NCI-H2107 treated with DMSO at 0.1 percent for 48 hours (cell line): ENCODE data around the gene KIF25.

ENCODE experiments used
- DNase-seq: peaks from one replicate; lab custom pipeline; 2025; ENCODE audit not compliant: unreplicated experiment; lab: John Stamatoyannopoulos, UW

Gene KIF25

DNA sequence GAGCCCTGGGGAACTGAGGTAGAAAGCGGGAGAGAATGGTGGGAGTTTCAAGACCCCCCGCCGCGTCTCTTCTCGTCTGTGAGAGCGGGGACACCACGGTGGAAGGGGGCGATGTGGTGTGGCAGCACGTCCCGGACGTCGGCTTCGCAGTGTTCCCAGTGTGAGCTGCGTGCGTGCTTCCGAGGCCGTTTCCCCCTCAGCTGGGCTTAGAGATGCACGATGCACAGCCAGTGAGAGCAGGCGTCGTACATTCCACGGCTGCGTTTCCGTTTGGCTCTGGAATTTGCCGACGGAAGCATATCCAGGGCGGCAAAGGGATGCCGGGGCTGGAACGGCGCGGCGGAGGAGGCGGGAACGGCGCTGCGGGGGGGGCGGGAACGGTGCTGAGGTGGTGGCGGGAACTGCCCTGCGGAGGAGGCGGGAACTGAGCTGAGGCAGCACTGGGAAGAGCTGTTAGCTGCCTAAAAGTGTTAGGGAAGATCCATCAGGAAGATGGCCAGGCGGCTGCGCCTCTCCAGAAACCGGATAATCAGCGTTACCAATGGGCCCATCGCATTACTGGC, 37.7 kb downstream of the KIF25 start:
- no peak for DNase-seq

DNA sequence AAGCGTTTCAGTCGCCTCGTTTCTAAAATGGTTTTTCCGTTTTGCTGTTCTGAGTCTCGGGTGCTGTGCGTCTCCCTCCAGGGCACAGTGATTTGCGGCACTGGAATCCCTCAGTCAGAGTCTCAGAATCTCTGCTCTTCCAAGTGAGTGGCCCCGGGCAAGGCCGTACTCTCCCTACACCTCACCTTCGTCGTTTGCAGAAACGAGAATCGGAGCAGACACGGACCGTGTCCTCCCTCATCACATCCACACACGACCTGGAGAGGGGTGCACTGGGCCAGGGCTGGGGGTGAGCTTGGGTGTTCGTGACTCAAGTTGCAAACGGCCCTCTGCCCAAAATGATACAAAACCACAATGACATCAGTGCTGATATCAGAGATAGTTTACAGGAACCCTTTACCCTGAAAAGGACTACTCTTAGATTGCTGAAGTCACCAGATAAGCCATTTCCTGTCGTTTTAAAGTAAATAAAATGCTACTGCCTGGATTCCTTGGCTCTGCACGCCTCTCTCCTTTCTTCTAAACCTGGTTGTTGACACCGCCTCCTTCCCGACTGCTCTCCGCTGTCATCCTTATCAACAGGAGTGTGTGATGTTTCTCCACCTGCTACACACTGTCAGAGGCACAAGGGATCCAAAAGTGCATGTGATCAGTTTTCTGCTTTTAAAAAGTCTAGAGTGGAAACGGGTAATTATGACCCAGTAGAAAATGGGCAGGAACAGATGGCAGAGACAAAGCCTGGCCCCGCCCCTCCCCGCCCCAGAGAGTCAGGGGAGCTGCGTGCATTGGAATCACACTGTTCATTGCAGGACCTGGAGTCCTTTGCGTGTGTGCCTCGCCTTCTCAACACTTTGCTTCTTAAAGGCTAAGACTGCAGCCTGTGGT, 38.4 kb downstream of the KIF25 start:
- DNase-seq: no peak

DNA sequence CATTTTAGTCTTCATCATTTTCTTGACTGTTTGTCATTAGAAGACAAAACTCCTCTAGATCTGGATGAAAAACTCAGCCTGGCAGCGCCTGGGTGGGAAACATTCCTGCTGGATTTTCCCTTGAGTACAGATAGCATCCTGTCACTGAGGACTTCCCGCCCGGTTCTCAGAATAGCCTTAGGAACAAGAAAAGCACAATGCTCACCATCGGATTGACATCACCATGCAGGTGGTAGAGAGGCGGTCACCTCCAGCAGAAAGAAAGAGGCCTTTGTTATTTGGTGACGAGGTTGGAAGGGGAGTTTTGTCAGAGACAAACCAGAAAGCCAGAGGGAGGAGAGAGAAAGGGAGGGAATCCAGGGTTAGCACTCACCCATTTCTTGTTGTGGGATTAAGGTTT, 39.8 kb downstream of the KIF25 start:
- DNase-seq: no peak

DNA sequence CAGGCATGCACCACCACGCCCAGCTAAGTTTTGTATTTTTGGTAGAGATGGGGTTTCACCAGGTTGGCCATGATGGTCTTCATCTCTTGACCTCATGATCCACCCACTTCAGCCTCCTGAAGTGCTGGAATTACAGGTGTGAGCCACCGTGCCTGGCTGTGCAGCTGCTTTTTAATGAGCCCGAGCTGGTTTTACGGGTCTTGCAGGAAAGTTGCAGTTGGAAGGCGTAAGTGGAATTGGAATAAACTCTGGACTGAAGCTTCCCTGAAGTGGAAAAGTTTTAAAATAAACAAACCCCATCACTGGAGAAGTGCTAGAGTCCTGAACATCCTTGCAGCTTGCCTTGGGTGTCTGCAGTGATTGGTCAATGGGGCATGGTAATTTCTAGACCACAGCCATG, 40.4 kb downstream of the KIF25 start:
- DNase-seq: no peak

DNA sequence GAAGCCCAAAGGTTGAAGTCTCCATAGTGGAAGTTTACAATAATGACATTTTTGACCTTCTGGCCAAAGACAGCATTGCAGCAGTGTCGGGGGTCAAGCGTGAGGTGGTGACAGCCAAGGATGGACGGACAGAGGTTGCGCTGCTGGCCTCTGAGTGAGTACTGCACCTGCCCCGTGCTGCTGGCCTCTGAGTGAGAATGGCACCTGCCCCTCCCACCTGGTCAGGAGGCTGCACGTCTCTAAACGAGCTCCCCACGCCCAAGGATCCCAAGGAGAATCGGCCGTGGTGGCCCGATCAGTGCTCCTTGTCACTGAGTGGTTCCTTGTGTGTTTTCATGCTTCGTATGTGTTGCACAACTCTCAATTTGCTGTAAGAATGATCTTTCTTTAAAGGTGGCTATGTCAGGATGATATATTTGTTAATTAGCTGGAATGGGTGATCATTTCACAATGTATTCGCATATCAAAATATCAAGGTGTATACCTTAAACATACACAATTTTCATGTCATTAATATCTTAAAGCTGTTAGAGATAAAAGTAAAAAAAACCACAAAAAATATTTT, 41.2 kb downstream of the KIF25 start:
- DNase-seq: no peak

DNA sequence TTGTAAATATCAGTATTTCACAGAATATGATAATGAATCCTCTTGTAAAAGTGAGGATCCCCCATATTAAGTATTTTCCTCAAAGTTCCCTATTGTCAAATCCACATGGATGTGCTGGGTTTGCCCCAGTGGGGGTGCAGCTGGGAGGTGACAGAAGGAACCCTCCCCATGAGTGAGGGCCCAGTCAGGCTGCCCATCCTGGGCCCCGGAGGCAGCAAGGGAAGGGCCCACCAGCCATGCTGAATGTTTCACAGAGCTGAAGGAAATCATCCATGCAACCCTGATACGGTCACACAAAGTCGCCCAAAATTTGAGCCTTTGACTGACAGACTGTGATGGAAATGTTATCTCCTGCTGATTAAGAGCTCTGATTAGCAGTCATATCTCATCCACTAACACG, 41.8 kb downstream of the KIF25 start:
- no peak for DNase-seq

DNA sequence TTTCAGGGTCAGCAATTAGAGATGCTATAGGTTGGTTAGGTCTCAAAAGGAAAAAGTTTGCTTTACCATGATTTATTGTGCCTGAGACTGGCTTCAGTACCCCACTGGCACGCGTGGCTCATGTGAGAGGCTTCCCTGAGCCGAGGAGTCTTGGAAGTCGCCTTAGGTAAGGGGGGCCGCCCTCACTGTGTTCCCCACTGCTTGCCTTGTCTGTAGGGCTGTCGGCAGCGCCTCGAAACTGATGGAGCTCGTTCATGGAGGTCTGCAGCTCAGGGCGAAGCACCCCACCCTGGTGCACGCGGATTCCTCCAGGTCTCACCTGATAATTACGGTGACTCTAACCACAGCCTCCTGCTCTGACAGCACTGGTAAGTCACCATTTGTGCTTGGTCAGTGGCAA, 42.4 kb downstream of the KIF25 start:
- DNase-seq: no peak

DNA sequence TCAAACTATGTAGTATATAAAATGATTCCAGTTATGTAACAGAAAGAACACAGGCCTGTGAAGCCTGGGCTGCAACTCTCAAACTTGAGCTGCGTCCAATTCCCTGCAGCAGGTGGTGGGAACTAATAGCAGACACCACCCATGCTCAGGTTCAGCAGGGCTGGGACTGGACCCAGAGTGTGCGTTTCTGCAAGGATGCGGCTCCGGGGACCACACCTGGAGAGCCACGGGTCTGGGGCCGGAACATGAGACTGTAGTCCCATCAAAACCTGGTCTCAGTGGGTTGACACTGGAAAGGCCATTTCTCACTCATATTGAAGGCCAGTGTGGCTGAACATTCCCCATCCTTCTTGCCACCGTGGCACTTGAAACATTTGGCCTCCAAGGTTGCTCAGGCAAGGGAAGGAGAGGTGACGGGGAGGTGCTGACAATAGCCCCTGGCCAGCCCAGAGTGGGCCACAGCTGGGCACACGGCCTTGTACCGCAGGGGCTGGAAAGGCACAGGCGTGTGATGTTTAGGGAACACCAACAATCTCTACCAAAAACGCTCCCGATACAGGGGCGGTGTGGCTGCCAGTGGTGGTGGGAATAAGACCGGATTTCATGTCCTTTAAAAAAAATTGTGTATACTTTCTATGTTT, 43.5 kb downstream of the KIF25 start:
- no peak for DNase-seq

DNA sequence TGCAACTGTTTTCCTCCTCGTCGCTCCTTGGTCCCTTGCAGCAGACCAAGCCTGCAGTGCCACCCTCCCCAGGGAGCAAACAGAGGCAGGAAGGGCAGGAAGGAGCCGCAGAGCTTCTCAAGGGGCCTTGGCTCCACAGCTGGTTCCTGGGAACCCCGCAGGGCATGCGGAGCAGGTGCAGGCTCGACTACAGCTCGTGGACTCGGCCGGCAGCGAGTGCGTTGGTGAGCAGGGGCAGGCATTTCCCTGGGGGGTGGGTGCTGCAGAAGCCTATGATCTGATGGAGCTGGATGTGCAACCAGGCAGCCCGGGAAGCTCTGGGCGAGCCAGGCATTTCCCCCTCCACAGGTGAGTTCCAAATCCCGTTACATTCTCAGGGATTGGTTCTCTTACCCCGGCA, 44.5 kb downstream of the KIF25 start:
- no peak for DNase-seq

DNA sequence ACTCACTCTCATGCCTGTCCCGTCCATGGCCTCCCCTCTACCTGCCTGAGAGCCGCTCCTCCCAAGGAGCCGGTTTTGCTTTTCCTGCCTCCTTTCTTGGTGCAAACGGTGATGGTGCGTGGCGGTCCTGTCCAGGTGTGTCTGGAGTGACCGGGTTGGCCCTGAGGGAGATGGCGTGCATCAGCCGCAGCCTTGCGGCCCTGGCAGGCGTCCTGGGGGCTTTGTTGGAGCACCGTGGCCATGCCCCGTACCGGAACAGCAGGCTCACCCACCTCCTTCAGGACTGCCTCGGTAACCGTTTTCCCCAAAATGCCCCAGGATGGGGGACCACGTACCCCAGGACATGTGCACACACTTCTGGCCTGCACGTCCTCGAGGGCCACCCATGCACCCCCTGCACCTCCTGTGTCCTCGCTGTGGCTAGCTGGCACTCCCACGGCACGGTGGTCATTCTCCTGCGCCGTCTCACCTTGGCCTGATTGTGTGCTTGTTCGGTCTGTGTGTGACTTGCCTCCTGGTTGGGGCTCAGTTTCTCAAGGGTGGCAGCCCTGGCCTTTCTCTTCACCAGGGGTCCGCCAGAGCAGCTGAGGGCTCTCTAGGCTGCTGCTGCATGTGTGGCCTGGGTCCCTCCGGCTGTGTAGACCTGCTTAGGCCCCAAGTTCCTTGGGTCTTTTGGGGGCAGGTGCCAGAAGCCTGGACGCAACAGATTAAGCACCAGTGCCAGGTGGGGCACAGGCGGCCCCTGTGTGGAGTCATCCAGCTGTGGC, 45.1 kb downstream of the KIF25 start:
- no peak for DNase-seq

DNA sequence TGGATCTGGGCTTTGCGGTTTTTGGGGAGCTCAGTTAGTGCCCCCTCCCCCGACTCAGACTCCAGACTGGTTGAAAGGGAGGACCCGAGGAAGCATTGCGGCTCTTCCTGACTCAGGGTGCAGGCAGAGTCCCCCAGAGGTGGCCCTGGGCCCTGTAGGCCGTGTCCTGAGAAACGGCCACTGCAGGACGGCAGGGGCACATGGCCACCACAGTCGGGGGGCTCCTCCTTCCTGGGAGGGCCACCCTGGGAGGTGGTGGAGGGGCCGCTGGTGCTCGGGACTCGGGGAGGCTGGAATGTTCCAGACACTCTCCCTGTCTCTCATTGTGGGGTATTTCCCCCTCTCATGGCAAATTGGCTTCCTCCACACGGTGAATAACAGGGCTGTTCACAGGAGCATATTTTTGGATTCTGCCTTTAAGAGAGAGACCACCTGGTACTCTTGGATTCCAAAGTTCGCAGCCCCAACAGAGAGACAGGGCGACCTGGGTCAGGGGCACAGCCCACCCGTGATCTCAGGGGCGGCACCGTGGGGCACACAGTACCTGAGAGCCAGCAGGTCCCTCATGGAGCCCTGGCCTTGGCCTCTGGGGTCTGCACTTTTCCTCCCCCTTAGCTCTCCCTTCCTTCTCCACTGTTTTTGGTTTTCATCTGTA, 45.8 kb downstream of the KIF25 start:
- no peak for DNase-seq

DNA sequence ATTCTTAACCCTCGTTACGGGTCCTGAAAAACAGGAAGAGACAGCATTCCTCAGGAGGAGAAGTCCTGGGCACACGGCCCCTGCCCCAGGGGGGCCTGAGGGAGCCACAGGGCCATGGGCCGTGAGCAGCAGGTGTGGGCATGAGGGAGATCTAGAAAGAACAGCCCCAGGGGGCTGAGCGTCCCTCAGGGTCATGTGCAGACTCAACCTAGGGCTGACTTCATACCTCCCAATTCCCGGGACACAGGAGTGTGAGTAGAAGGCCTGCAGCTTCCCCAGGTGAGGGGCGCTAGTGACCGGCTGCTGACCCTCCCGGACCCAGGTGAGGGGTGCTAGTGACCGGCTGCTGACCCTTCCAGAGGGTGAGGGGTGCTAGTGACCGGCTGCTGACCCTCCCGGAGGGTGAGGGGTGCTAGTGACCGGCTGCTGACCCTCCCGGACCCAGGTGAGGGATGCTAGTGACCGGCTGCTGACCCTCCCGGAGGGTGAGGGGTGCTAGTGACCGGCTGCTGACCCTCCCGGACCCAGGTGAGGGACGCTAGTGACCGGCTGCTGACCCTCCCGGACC, 46.5 kb downstream of the KIF25 start:
- no peak for DNase-seq

DNA sequence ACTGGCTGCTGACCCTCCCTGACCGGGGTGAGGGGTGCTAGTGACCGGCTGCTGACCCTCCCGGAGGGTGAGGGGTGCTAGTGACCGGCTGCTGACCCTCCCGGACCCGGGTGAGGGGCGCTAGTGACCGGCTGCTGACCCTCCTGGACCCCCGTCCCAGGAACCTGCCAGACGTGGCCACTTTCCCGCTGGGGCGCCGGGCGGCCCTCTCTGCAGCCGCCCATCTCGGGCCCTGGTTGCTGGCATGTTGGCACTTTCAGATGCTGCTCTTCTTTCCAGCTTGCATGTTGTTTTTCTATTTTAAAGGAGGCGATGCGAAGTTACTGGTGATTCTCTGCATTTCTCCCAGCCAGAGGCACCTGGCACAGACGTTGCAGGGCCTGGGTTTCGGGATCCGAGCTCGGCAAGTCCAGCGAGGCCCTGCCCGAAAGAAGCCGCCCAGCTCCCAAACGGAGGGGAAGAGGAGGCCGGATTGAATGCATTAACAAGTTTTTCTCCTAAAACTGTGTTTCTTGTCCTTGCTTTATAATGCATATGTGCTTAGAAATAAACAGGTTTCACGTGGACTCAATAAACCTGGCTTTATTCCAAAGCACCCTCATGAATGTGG, 47.2 kb downstream of the KIF25 start:
- DNase-seq: no peak

DNA sequence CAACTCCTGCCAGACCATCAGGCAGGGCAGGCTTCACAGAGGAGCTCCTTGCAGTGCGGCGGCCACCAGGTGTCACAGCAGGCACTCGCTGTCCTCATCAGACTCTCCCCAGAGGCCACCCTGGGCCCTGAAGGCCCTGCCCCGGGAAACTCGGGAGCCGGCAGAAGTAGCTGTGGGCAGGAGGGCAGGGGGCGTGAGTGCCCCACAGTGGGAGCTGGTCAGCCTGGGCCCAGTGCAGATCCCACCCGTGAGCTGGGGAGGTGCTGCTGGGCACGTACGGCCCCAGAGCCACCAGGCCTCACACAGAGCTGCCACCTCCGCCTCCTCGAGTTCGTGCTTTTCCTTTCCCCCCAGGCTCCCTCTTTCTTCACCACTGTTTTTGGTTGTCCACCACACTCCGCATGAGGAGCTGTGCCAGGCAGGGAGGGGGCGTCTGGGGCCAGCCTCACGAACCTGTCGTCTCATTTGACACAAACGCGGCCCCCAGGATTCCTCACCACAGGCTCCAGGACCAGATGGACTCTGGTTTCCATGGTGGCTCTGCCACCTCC, 47.7 kb downstream of the KIF25 start:
- no peak for DNase-seq

DNA sequence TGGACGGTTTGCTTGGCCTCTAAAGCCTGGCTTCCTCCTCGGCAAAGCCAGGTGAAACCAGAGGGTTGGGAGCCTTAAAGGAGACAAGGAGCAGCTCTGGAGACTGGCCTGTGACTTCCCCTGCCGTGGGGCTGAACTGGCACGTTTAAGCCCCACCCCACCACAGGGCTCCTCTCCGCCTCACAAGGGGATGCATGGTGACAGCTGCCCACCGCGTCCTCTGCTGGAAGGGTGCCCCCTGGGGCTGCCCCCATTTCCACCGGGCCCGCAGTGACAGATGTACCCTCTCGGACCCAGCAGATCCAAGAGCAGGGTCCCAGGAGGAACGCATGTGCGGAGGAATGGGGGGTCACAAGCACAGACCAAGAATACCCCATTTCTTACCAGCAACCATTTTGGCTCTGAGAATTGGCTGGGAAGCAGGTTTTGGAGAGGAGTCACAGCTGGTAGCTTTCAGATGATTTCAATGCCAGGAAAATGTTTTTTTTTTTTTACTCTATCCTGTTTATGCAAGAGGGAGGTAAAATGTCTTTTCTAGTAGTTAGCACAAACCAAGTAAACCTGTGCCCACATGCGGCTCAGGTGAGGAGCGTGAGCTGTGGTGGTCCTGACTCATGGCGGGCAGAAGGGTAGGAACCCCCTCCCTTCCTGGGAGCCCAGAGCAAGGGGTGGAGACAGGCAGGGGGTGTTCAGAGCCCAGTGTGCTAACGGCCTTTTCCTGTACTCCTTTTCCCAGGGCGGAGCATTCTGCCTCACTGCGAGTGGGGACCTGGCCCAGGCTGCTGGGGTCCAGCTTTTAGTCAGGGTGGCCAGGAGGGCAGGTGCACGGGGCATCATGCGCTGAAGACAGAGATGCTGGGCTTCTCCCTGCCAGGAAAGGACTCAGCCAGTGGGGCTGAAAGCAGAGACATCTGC, 48.5 kb downstream of the KIF25 start:
- DNase-seq: no peak

DNA sequence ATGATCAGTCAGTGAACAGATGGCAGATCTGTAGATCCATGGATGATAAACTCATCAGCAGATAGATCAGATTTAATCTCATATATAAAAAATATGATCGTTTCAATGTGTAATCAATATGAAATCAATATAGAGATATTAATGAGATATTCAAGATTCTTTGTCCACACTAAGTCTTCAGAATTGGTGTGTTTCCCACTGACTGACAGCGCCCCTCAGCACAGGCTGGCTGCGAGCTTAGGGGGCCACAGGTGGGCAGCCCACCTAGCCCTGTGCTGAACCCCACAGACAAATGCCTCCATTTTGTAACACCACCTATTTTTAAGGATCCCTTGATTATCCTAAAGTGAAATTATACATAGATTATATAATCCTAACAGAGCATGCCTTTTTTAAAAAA, 49.2 kb downstream of the KIF25 start:
- DNase-seq: no peak

DNA sequence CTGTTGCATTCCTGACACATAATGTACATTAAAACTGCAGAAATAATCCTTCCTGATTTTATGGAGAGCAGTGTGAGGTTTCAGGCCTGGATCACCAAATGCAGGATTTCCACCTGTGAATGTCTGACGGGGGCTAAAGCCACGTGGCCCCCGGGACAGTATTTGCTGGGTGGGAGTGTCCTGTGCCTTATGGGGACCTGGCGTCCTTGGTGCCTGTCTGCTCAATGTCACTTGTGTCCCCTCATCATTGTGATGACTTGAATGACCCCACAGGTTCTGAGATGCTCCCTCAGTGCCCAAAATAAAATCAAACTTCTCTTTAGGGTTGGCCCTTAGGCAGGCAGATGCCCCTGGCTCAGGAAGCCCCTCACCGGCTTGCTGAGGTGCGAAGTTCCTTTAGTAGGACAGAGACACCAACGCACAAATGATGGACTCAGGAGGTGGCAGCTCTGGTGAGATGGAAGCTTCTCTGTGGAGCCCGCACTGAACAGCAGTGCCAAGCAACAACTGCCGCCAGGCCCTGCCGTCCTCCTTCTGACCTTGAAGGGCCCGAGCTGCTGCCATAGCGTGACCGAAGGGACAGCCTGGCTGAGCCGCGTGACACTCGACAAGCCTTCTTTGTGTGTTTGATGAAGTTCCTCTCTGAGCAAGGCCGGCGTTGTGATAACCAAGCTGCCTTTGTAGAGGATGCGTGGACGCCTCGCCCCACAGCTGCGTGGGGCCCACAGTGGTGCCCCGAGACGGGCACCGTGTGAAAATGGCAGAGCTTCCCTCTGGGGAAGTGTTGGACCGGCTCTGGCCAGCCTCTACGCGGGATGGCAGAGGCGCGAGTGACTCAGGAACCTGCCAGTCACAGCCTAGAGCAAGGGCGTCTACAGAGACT, 50.6 kb downstream of the KIF25 start:
- DNase-seq: no peak

DNA sequence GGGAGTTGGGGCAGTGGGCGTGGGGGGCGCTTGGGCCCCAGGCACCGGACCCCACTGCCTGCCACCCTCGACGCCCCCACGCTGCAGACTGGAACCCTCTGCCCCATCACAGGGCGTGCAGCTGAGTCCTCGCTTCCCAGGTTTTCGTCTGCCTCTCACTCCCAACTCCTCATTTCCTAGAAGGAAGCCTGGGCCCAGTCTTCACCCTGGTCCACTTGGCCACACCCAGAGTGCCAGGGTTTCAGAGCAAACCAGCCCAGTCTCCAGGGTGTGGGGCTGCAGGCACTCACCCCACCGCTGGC, 51.2 kb downstream of the KIF25 start:
- DNase-seq: no peak
